Measurements from ENCODE around the gene PRKCA.

GRCh38 chr17:66540131-66540781 lies 237.8 kb downstream of the PRKCA start:
- no peak for TF ChIP-seq CTCF (IDR thresholded peaks at IDR 0.05; ENCODE audit: low read depth, low read length, missing input control)
- TF ChIP-seq HNF4G (IDR thresholded peaks at IDR 0.05): no peak
- no peak for TF ChIP-seq YY1 (IDR thresholded peaks at IDR 0.05)
- TF ChIP-seq ZBTB33 (IDR thresholded peaks at IDR 0.05): no peak
- no peak for TF ChIP-seq ATF3 (IDR thresholded peaks at IDR 0.05)
- TF ChIP-seq JUND (IDR thresholded peaks at IDR 0.05): no peak
- TF ChIP-seq REST (IDR thresholded peaks at IDR 0.05): no peak

Measured in liver (tissue), 3 donors.